OCI-LY3 (cell line): ENCODE measurements around the gene CLTCL1.

ENCODE experiments used
- H2AFZ ChIP-seq: fragments of 200-600, 300-600 bp; shearing (Covaris generic); 2 replicates; pipeline ENCODE4 v1.6.0; 2014; ENCODE audit warnings: antibody characterized with exemption, low read depth, low read length
- H3K27ac ChIP-seq: fragments of 200-600, 300-600 bp; sonication (generic); 2 replicates; pipeline ENCODE4 v1.5.1; 2014; ENCODE audit warnings: mild to moderate bottlenecking, low read length, moderate library complexity, mixed read lengths
- H3K27me3 ChIP-seq: fragments of 200-600, 300-600 bp; sonication (generic); 2 replicates; pipeline ENCODE4 v1.6.1; 2014; ENCODE audit warnings: low read depth, low read length, mixed read lengths
- H3K36me3 ChIP-seq: fragments of 200-600, 300-600 bp; sonication (generic); replicated peaks from 2 replicates; pipeline ENCODE3; 2014; ENCODE audit warnings: low read depth, low read length, mixed read lengths
- H3K4me1 ChIP-seq: fragments of 300-600, 200-600 bp; sonication (generic); 2 replicates; pipeline ENCODE4 v1.6.1; 2014; ENCODE audit warnings: low read length, mixed read lengths
- H3K4me2 ChIP-seq: fragments of 200-600, 300-600 bp; sonication (generic); 2 replicates; pipeline ENCODE4 v1.6.1; 2014; ENCODE audit warnings: low read length, mixed read lengths
- H3K4me3 ChIP-seq: fragments of 300-600, 200-600 bp; sonication (generic); 2 replicates; pipeline ENCODE4 v1.5.1; 2014; ENCODE audit warnings: antibody characterized with exemption, mild to moderate bottlenecking, low read length, moderate library complexity
- H3K79me2 ChIP-seq: fragments of 300-600, 200-600 bp; shearing (Covaris generic); 2 replicates; pipeline ENCODE4 v1.6.1; 2014; ENCODE audit warnings: mild to moderate bottlenecking, low read length, mixed read lengths
- H3K9ac ChIP-seq: fragments of 300-600, 200-600 bp; shearing (Covaris generic); 2 replicates; pipeline ENCODE4 v1.6.0; 2014; ENCODE audit warnings: mild to moderate bottlenecking, low read length, moderate library complexity
- H3K9me3 ChIP-seq: fragments of 200-600, 300-600 bp; shearing (Covaris generic); 2 replicates; pipeline ENCODE4 v1.6.1; 2014; ENCODE audit warnings: low read length, mixed read lengths; ENCODE audit not compliant: insufficient read depth
- H4K20me1 ChIP-seq: fragments of 200-600, 300-600 bp; sonication (generic); 2 replicates; pipeline ENCODE4 v1.6.1; 2016; ENCODE audit warnings: low read length, mixed read lengths; ENCODE audit not compliant: insufficient read depth
- EZH2phosphoT487 ChIP-seq: fragments of 200-600 bp; shearing (Covaris generic); IDR thresholded peaks from 2 replicates; pipeline ENCODE4 v1.6.1; 2018; ENCODE audit warnings: antibody characterized with exemption, mixed run types, low read depth
- TF ChIP-seq, protein P1 (sequence below): fragments of 200-600, 300-600 bp; sonication (generic); IDR thresholded peaks from 2 replicates; pipeline ENCODE4 v1.5.1; 2014; ENCODE audit warnings: antibody characterized with exemption, low read length, low read depth

The CLTCL1 gene

GRCh38 chr22:19291580-19292457 is at the start of gene CLTCL1:
Gene CLTCL1 (minus strand): TSS chr22:19291719. CDS start chr22:19291641, 78 bp downstream.
- Histone ChIP-seq H3K4me3 (peak within 1 kb of the TSS; percentile 99), H2AFZ (peak within 1 kb of the TSS; percentile 99), H3K9ac (peak within 1 kb of the TSS; percentile 92), H3K79me2 (no peaks in the 10 kb centered on the region), H3K4me2 (peak within 1 kb of the TSS; percentile 94), H3K9me3 (no peaks in the 10 kb centered on the region), H4K20me1 (no peaks in the 10 kb centered on the region), H3K27ac (peak within 1 kb of the TSS; percentile 39), H3K27me3 (peaks cover 32% of the 10 kb centered on the region), H3K4me1 (peaks cover 14% of the 10 kb centered on the region), H3K36me3 (no peaks in the 10 kb centered on the region)
- TF ChIP-seq, protein P1, sequence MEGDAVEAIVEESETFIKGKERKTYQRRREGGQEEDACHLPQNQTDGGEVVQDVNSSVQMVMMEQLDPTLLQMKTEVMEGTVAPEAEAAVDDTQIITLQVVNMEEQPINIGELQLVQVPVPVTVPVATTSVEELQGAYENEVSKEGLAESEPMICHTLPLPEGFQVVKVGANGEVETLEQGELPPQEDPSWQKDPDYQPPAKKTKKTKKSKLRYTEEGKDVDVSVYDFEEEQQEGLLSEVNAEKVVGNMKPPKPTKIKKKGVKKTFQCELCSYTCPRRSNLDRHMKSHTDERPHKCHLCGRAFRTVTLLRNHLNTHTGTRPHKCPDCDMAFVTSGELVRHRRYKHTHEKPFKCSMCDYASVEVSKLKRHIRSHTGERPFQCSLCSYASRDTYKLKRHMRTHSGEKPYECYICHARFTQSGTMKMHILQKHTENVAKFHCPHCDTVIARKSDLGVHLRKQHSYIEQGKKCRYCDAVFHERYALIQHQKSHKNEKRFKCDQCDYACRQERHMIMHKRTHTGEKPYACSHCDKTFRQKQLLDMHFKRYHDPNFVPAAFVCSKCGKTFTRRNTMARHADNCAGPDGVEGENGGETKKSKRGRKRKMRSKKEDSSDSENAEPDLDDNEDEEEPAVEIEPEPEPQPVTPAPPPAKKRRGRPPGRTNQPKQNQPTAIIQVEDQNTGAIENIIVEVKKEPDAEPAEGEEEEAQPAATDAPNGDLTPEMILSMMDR, result no peak
- TF ChIP-seq EZH2phosphoT487, result no peak

DNA sequence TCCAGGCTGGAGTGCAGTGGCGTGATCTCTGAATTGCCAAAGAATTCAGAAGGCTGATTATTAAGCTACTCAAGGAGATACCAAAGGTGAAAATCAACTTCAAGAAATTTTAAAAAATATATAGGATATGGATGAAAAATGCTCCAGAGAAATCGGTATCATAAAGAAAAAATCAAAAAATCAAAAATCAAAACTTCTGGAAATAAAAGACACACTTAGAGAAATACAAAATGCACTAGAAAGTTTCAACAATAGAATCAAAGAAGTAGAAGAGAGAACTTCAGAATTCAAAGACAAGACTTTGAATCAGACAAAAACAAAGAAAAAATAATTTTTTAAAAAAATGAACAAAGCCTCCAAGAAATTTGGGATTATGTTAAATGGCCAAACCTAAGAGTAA is 45.6 kb upstream of the CLTCL1 start:
- no peaks in the 10 kb centered on the region for H4K20me1 ChIP-seq
- no peaks in the 10 kb centered on the region for H3K4me1 ChIP-seq
- no peak overlapping the region for H2AFZ ChIP-seq
- H3K27me3 ChIP-seq, result no peaks in the 10 kb centered on the region
- H3K9me3 ChIP-seq, result peaks cover 37% of the 10 kb centered on the region
- H3K4me2 ChIP-seq, result no peak overlapping the region
- H3K27ac ChIP-seq, result no peak overlapping the region
- no peaks in the 10 kb centered on the region for H3K79me2 ChIP-seq
- no peak overlapping the region for H3K4me3 ChIP-seq
- peaks cover 75% of the 10 kb centered on the region for H3K36me3 ChIP-seq
- TF ChIP-seq, protein P1, result no peak
- no peak for TF ChIP-seq EZH2phosphoT487
- no peak overlapping the region for H3K9ac ChIP-seq

GRCh38 chr22:19336133-19337075 is 44.9 kb upstream of the CLTCL1 start:
- Histone ChIP-seq H3K27me3 (no peaks in the 10 kb centered on the region), H3K36me3 (peaks cover 82% of the 10 kb centered on the region), H3K4me1 (no peaks in the 10 kb centered on the region), H4K20me1 (no peaks in the 10 kb centered on the region), H3K9ac (no peak overlapping the region), H3K27ac (no peak overlapping the region), H2AFZ (no peak overlapping the region), H3K9me3 (peaks cover 37% of the 10 kb centered on the region), H3K79me2 (no peaks in the 10 kb centered on the region), H3K4me2 (no peak overlapping the region), H3K4me3 (no peak overlapping the region)
- TF ChIP-seq EZH2phosphoT487, result no peak
- TF ChIP-seq, protein P1, result no peak

DNA sequence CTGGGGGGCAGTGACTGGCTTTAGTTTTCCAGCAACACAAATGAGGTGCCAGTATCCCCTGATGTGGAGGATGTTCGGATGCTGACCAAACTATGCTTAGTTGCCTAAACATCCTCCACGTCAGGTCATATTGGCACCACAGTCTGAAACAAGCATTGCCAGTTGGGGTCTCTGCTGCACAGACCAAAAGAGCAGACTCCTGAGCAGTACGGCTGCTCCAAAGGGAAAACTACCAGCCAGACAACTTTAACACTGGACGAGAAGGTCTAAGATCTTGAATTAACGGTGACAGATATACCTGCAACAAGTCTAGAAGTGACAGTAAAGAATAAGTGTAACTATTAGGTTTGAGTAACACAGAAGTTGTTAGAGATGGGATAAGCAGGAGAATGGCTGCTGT is 40.5 kb upstream of the CLTCL1 start:
- no peak overlapping the region for H3K4me3 ChIP-seq
- no peak overlapping the region for H3K4me2 ChIP-seq
- H3K27me3 ChIP-seq, result no peaks in the 10 kb centered on the region
- H3K4me1 ChIP-seq, result no peaks in the 10 kb centered on the region
- no peak overlapping the region for H3K9ac ChIP-seq
- H3K36me3 ChIP-seq, result peaks cover 80% of the 10 kb centered on the region
- no peaks in the 10 kb centered on the region for H4K20me1 ChIP-seq
- peaks cover 27% of the 10 kb centered on the region for H3K9me3 ChIP-seq
- no peaks in the 10 kb centered on the region for H3K79me2 ChIP-seq
- H3K27ac ChIP-seq, result no peak overlapping the region
- no peak overlapping the region for H2AFZ ChIP-seq
- no peak for TF ChIP-seq EZH2phosphoT487
- TF ChIP-seq, protein P1, result no peak
